ENCODE results near the gene CXCL14. TPM values are rescaled to one million over a fixed set of nuclear protein-coding genes. Genes with fewer than 3 reads are reported as not detected.

The CXCL14 gene
- total and polyA plus RNA-seq, 2 donors from 2014 or later, result 104 to 414 TPM

GRCh38 chr5:135560858-135561257 is 17.9 kb downstream of the CXCL14 start:
- Histone ChIP-seq H3K27ac (ENCODE audit: low read depth in 2 of 2, low read length in 2 of 2) (no peak overlapping the region), H3K9me3 (ENCODE audit: control insufficient read depth in 2 of 3, insufficient read depth in 1 of 3, low read length in 3 of 3) (no peaks in the 10 kb centered on the region), H3K36me3 (ENCODE audit: control insufficient read depth in 2 of 3, insufficient read depth in 3 of 3, low read length in 3 of 3) (no peaks in the 10 kb centered on the region), H3K4me3 (ENCODE audit: low read length in 3 of 3) (no peak overlapping the region), H3K9ac (ENCODE audit: low read length in 3 of 3) (peak overlapping the region in 1 of 3 donors; percentile 30), H3K27me3 (ENCODE audit: control insufficient read depth, insufficient read depth, low read length) (no peaks in the 10 kb centered on the region), H3K4me1 (ENCODE audit: control insufficient read depth in 2 of 3, insufficient read depth in 2 of 3, low read depth in 1 of 3, low read length in 3 of 3) (peaks cover 2 to 4% (median 2%) of the 10 kb centered on the region in 3 donors)
- peak; percentile 82 to 94 (median 89) for DNase-seq
- intact Hi-C loops (cut with DNase I), result no loop called here
- no peak for FAIRE-seq
- peak; percentile 91 for TF ChIP-seq CTCF (IDR thresholded peaks at IDR 0.05; ENCODE audit: borderline replicate concordance, extremely low read depth, insufficient read depth)

DNA sequence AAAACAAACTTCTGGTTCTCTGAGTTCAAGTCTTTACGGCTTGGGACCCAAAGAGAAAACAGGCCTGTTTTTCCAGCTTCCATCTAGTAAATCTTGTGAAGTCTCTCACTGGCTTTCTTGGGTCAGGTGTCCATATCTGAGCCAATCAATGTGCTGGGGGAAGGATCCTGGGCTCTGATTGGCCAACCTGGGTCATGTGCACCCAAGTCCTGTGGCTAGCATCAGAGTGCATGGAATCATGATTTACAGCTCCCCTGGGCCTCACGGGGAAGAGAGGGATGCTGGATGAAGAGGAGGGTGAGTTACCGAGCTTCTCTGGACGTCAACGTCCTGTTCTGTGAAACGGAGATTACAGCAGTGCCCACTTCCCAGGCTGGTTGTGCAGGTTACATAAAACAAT is 19.4 kb downstream of the CXCL14 start:
- no peak for FAIRE-seq
- no peaks in the 10 kb centered on the region for H3K27me3 ChIP-seq (ENCODE audit: control insufficient read depth, insufficient read depth, low read length)
- peak in 1 of 5 donors; percentile 42 for DNase-seq
- H3K27ac ChIP-seq (ENCODE audit: low read depth in 2 of 2, low read length in 2 of 2), result no peak overlapping the region
- H3K9me3 ChIP-seq (ENCODE audit: control insufficient read depth in 2 of 3, insufficient read depth in 1 of 3, low read length in 3 of 3), result no peaks in the 10 kb centered on the region
- no peaks in the 10 kb centered on the region for H3K36me3 ChIP-seq (ENCODE audit: control insufficient read depth in 2 of 3, insufficient read depth in 3 of 3, low read length in 3 of 3)
- no peak overlapping the region for H3K4me3 ChIP-seq (ENCODE audit: low read length in 3 of 3)
- peaks cover 0 to 2% (median 2%) of the 10 kb centered on the region in 3 donors for H3K4me1 ChIP-seq (ENCODE audit: control insufficient read depth in 2 of 3, insufficient read depth in 2 of 3, low read depth in 1 of 3, low read length in 3 of 3)
- intact Hi-C loops (cut with DNase I), result loop anchor here (10.0 kb wide), 2 partner anchors 95 to 265 kb away; no protein-coding TSS in a partner anchor
- no peak for TF ChIP-seq CTCF (IDR thresholded peaks at IDR 0.05; ENCODE audit: borderline replicate concordance, extremely low read depth, insufficient read depth)
- no peak overlapping the region for H3K9ac ChIP-seq (ENCODE audit: low read length in 3 of 3)

DNA sequence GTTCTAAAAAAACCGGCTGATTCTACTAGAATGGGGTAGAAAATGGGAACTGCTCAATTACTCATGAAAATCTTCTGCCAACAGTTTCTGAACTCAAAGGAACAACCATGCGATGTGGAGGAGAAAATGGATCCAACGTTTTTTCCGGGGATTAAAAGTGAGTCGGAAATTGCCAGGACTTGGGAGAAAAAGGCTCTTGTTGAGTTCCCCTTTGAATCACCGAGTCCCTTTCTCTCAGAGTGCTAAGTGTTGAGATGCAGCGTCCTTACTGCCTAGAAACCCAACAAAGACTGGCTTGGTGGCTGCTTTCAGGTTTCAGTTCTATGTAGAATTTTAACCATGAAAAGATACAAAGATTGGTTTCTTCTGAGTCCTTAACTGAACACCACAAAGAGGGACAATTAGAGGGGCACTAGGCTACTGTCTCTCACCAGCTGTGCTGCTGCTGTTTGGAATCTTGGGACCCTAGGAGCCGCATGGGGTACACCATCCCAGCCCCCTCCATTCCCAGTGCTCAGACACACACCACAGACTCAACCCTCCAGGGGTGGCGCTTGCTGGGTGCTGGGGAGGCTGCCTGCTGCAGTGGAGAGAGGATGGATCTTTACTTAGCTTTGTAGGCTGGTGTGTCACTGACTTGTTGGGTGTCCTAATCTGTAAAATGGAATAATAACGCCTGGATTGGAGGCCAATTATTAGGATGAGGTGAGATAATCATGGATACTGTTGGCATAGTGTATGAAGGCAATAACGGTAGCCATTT is 21.5 kb downstream of the CXCL14 start:
- Histone ChIP-seq H3K4me3 (ENCODE audit: low read length in 3 of 3) (no peak overlapping the region), H3K4me1 (ENCODE audit: control insufficient read depth in 2 of 3, insufficient read depth in 2 of 3, low read depth in 1 of 3, low read length in 3 of 3) (peaks cover 0 to 2% (median 2%) of the 10 kb centered on the region in 3 donors), H3K27me3 (ENCODE audit: control insufficient read depth, insufficient read depth, low read length) (peaks cover 2% of the 10 kb centered on the region), H3K9me3 (ENCODE audit: control insufficient read depth in 2 of 3, insufficient read depth in 1 of 3, low read length in 3 of 3) (no peaks in the 10 kb centered on the region), H3K27ac (ENCODE audit: low read depth in 2 of 2, low read length in 2 of 2) (no peak overlapping the region), H3K36me3 (ENCODE audit: control insufficient read depth in 2 of 3, insufficient read depth in 3 of 3, low read length in 3 of 3) (no peaks in the 10 kb centered on the region), H3K9ac (ENCODE audit: low read length in 3 of 3) (no peak overlapping the region)
- FAIRE-seq (no peak), DNase-seq (no peak)
- TF ChIP-seq CTCF (IDR thresholded peaks at IDR 0.05; ENCODE audit: borderline replicate concordance, extremely low read depth, insufficient read depth), result no peak
- intact Hi-C loops (cut with DNase I), result loop anchor here (10.0 kb wide), 2 partner anchors 92 to 268 kb away; no protein-coding TSS in a partner anchor
